Tibial artery (tissue), 4 donors: ENCODE data around the gene NCKAP5.

Experiments used
- DNase-seq, 2 donors: peaks; one replicate each; pipeline ENCODE4 v3.0.0-alpha.2; 2019
- H3K27ac ChIP-seq, 2 donors: fragments of 200-600 bp; sonication (generic) in 1 of 2; 1 replicate in 1 of 2; 2 replicates in 1 of 2; pipeline ENCODE4 v1.5.1; 2018 to 2019; ENCODE audit warnings: mild to moderate bottlenecking in 1 of 2
- H3K27me3 ChIP-seq, 2 donors: fragments of 200-600 bp; sonication (generic) in 1 of 2; one replicate each; pipeline versions ENCODE4 v1.5.1 to v1.6.0; 2016 to 2019
- H3K36me3 ChIP-seq, 3 donors: fragments of 200-600 bp; sonication (generic) in 2 of 3; one replicate each; pipeline ENCODE4 v1.5.1; 2016 to 2019; ENCODE audit warnings: mild to moderate bottlenecking in 2 of 3
- H3K4me1 ChIP-seq, 4 donors: fragments of 200-600 bp; sonication (generic) in 2 of 4; 1 replicate in 3 of 4; 2 replicates in 1 of 4; pipeline ENCODE4 v1.5.1; 2016 to 2019
- H3K4me3 ChIP-seq, 2 donors: fragments of 200-600 bp; sonication (generic) in 1 of 2; 1 replicate in 1 of 2; 2 replicates in 1 of 2; pipeline ENCODE4 v1.5.1; 2018 to 2019; ENCODE audit warnings: mild to moderate bottlenecking in 2 of 2
- H3K9me3 ChIP-seq, 3 donors: fragments of 200-600 bp; sonication (generic) in 1 of 3; one replicate each; pipeline ENCODE4 v1.5.1; 2016 to 2019
- intact Hi-C: fragments of 100-400 bp; cut with DNase I; formaldehyde crosslinking; loops from one replicate; pipeline ENCODE4 v1.15.0; 2023; ENCODE audit warnings: low total_unique reads
- TF ChIP-seq, protein P1 (sequence below), 2 experiments: fragments of 200-600 bp in 1 of 2; fragments of 450-650 bp in 1 of 2; IDR thresholded peaks; one replicate each; pipeline ENCODE4 v1.5.1; 2017 to 2019; ENCODE audit warnings: antibody characterized with exemption in 2 of 2, mild to moderate bottlenecking in 1 of 2, moderate library complexity in 1 of 2

The NCKAP5 gene

DNA sequence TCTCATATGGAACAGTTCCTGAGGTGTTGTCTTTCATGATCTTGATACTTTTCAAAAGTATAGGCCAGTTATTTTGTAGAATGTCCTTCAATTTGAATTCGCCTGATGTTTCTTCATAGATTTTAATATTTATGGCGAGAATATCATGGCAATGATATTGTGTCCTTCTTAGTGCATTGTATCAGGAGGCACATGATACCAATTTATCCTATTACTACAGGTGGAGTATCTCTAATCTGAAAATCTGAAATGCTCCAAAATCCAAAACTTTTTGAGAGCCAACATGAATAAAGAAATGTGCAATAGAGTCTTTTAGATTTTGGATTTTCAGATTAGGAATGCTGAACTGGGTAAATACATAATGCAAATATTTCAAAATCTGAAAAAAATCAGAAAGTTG lies 681.7 kb downstream of the NCKAP5 start:
- Histone ChIP-seq H3K4me3 (no peak overlapping the region), H3K27me3 (no peaks in the 10 kb centered on the region), H3K36me3 (no peaks in the 10 kb centered on the region), H3K4me1 (no peaks in the 10 kb centered on the region), H3K27ac (no peak overlapping the region), H3K9me3 (no peaks in the 10 kb centered on the region)
- TF ChIP-seq, protein P1, sequence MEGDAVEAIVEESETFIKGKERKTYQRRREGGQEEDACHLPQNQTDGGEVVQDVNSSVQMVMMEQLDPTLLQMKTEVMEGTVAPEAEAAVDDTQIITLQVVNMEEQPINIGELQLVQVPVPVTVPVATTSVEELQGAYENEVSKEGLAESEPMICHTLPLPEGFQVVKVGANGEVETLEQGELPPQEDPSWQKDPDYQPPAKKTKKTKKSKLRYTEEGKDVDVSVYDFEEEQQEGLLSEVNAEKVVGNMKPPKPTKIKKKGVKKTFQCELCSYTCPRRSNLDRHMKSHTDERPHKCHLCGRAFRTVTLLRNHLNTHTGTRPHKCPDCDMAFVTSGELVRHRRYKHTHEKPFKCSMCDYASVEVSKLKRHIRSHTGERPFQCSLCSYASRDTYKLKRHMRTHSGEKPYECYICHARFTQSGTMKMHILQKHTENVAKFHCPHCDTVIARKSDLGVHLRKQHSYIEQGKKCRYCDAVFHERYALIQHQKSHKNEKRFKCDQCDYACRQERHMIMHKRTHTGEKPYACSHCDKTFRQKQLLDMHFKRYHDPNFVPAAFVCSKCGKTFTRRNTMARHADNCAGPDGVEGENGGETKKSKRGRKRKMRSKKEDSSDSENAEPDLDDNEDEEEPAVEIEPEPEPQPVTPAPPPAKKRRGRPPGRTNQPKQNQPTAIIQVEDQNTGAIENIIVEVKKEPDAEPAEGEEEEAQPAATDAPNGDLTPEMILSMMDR (IDR thresholded peaks at IDR 0.05), result no peak
- no peak for DNase-seq
- intact Hi-C loops, result no loop called here

DNA sequence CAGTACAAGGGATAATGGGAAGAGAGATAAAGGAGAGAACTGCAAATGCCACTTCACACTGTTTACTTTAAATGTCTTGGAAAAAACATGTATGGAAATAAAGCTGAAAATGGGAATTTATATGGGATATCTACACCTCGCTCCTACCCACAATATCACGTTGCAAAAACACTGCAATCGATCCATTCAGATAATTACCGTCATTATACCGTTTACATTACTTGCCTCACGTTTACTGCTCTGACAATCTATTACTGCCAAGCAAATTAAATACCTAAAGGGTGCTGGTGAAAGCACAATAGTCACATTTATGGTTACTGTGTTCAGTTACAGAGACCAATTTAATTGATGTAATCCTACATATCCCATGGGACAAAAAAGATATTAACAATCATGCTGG lies 683.6 kb downstream of the NCKAP5 start:
- no peak for DNase-seq
- Histone ChIP-seq H3K4me1 (no peaks in the 10 kb centered on the region), H3K27me3 (no peaks in the 10 kb centered on the region), H3K9me3 (no peaks in the 10 kb centered on the region), H3K36me3 (no peaks in the 10 kb centered on the region), H3K27ac (no peak overlapping the region), H3K4me3 (no peak overlapping the region)
- intact Hi-C loops, result no loop called here
- TF ChIP-seq, protein P1 (IDR thresholded peaks at IDR 0.05), result no peak

DNA sequence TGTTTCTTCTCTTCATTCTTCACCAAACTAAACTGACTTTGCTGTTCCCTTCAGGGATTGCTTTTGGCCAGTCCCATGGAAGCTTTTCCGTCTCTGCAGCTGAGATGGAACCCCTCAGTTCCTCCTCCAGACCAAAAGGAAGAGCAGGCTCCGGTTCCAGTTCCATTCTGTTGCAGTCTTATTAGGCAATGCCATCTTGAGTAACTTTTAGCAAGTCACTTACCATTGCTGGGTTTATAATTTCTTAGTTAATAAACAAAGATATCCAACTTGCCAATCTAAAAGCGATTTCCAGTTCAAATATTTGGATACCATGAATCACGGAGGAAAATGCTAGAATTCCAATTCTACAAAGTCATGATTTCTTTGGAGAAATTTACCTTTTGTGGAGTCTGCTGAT lies 684.0 kb downstream of the NCKAP5 start:
- no peaks in the 10 kb centered on the region for H3K9me3 ChIP-seq
- intact Hi-C loops, result no loop called here
- no peaks in the 10 kb centered on the region for H3K4me1 ChIP-seq
- no peaks in the 10 kb centered on the region for H3K36me3 ChIP-seq
- no peak overlapping the region for H3K4me3 ChIP-seq
- no peaks in the 10 kb centered on the region for H3K27me3 ChIP-seq
- TF ChIP-seq, protein P1 (IDR thresholded peaks at IDR 0.05), result no peak
- no peak for DNase-seq
- H3K27ac ChIP-seq, result no peak overlapping the region

DNA sequence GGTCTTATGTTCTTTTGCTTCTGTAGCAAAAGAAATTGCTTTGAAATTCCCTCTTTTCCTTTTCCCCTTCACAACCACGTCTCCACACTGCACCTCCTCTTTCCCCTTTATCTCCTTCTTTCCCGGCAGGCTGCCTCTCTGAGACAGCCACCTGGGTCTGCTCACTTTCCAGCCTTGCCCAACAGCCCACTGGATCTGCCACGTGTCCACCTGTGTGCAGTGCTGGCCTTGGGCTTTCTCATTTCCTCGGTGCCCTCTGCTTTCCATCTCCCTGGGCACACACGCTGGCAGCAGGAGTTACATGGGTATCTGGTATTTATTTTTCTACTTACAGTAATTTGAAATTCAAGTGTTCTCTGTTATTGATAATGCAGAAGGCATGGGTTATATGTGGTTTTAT lies 684.8 kb downstream of the NCKAP5 start:
- H3K4me3 ChIP-seq, result no peak overlapping the region
- intact Hi-C loops, result no loop called here
- H3K9me3 ChIP-seq, result no peaks in the 10 kb centered on the region
- DNase-seq, result no peak
- H3K27me3 ChIP-seq, result no peaks in the 10 kb centered on the region
- no peak overlapping the region for H3K27ac ChIP-seq
- H3K36me3 ChIP-seq, result no peaks in the 10 kb centered on the region
- H3K4me1 ChIP-seq, result no peaks in the 10 kb centered on the region
- TF ChIP-seq, protein P1 (IDR thresholded peaks at IDR 0.05), result no peak

DNA sequence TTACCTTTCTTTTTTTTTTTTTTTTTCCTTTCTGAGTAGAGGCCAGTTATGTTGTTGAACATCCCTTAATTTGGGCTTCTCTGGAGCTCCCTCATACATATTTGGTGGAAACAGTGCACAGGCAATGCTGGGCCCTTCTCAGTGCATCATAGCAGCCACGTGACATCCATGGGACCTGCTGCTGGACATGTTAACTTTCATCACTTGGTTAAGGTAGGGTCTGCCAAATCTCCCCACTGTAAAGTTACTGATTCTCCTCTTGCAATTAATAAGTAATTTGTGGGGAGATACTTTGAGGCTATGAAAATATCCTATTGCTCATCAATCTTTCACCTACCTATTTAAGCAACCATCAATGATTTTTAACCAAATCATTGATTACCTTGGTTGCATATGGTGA lies 686.7 kb downstream of the NCKAP5 start:
- TF ChIP-seq, protein P1 (IDR thresholded peaks at IDR 0.05), result no peak
- DNase-seq, result no peak
- Histone ChIP-seq H3K9me3 (no peaks in the 10 kb centered on the region), H3K27ac (no peak overlapping the region), H3K4me3 (no peak overlapping the region), H3K4me1 (no peaks in the 10 kb centered on the region), H3K36me3 (no peaks in the 10 kb centered on the region), H3K27me3 (no peaks in the 10 kb centered on the region)
- intact Hi-C loops, result no loop called here

DNA sequence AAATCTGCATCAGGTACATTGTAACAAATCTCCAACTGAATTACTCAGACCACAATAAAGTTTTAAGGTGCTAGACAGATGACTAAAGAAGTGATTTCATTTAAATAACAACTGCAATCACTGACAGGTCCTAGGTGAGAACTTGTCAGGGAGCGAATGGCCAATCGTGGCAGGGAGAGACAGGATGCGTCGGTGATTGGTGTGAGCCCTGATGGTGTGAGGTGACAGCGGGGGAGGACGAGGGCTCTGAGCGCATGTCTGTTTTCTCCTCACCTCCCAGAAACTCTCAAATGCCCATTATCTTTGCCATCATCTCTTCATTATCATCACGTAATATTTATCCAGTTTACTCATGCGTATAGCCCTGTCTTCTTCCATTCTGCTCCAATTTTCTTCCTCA lies 690.3 kb downstream of the NCKAP5 start:
- Histone ChIP-seq H3K27ac (no peak overlapping the region), H3K9me3 (no peaks in the 10 kb centered on the region), H3K36me3 (no peaks in the 10 kb centered on the region), H3K27me3 (no peaks in the 10 kb centered on the region), H3K4me1 (no peaks in the 10 kb centered on the region), H3K4me3 (no peak overlapping the region)
- TF ChIP-seq, protein P1 (IDR thresholded peaks at IDR 0.05), result no peak
- DNase-seq, result no peak
- intact Hi-C loops, result no loop called here
